ENCODE data around the gene OSTF1. TPM values are rescaled to one million over a fixed set of nuclear protein-coding genes. Genes with fewer than 3 reads are reported as not detected.

OSTF1 gene
- total and polyA plus RNA-seq, 7 donors: 7.1 to 19.2 (median 10.4) TPM

- DNase-seq (peak in 1 of 2 donors; percentile 71), ATAC-seq (peak in 2 of 4 donors; percentile 46 to 67)
- no peaks in the 10 kb centered on the region for H3K36me3 ChIP-seq (ENCODE audit: insufficient read depth in 1 of 2, low read depth in 1 of 2)
- no peaks in the 10 kb centered on the region for H3K9me3 ChIP-seq
- no peak for TF ChIP-seq CTCF (IDR thresholded peaks at IDR 0.05)
- intact Hi-C loops (cut with DNase I): loop anchor here in 1 of 2 donors (2.0 kb wide), 1 partner anchor 20 kb away; the partner anchor contains the start of genes NMRK1 and OSTF1
- H3K27ac ChIP-seq: no peak overlapping the region
- H3K27me3 ChIP-seq (ENCODE audit: insufficient read depth in 3 of 3, low read length in 2 of 3): no peaks in the 10 kb centered on the region
- WGBS, 3 donors: 33 to 57% (median 39%) methylated on average over 4 of the region's 4 CpGs
- no peak overlapping the region for H3K4me3 ChIP-seq
- peaks cover 9% of the 10 kb centered on the region for H3K4me1 ChIP-seq
Observed at GRCh38 chr9:75108571-75108970, 20.3 kb downstream of the OSTF1 start.

GRCh38 chr9:75109210-75109839 is 21.0 kb downstream of the OSTF1 start:
- TF ChIP-seq CTCF (IDR thresholded peaks at IDR 0.05): no peak
- Histone ChIP-seq H3K36me3 (ENCODE audit: insufficient read depth in 1 of 2, low read depth in 1 of 2) (no peaks in the 10 kb centered on the region), H3K9me3 (no peaks in the 10 kb centered on the region), H3K27me3 (ENCODE audit: insufficient read depth in 3 of 3, low read length in 2 of 3) (no peaks in the 10 kb centered on the region), H3K27ac (no peak overlapping the region), H3K4me1 (peaks cover 9% of the 10 kb centered on the region), H3K4me3 (no peak overlapping the region)
- intact Hi-C loops (cut with DNase I): loop anchor here in 1 of 2 donors (2.0 kb wide), 1 partner anchor 21 kb away; the partner anchor contains the start of genes NMRK1 and OSTF1
- 50 to 64% (median 55%) methylated on average over 7 of the region's 7 CpGs for WGBS, 3 donors
- no peak for DNase-seq
- peak in 2 of 4 donors; percentile 34 to 51 for ATAC-seq

GRCh38 chr9:75111019-75111622 is 22.8 kb downstream of the OSTF1 start:
- no peak for TF ChIP-seq CTCF (IDR thresholded peaks at IDR 0.05)
- H3K27me3 ChIP-seq (ENCODE audit: insufficient read depth in 3 of 3, low read length in 2 of 3): no peaks in the 10 kb centered on the region
- DNase-seq (no peak), ATAC-seq (peak in 1 of 4 donors; percentile 32)
- WGBS, 3 donors: 86 to 88% (median 88%) methylated on average over 5 of the region's 5 CpGs
- no peaks in the 10 kb centered on the region for H3K36me3 ChIP-seq (ENCODE audit: insufficient read depth in 1 of 2, low read depth in 1 of 2)
- no peak overlapping the region for H3K27ac ChIP-seq
- H3K9me3 ChIP-seq: no peaks in the 10 kb centered on the region
- peaks cover 9% of the 10 kb centered on the region for H3K4me1 ChIP-seq
- intact Hi-C loops (cut with DNase I): no loop called here
- no peak overlapping the region for H3K4me3 ChIP-seq

- intact Hi-C loops (cut with DNase I): no loop called here
- DNase-seq: no peak
- Histone ChIP-seq H3K4me3 (no peak overlapping the region), H3K27me3 (ENCODE audit: insufficient read depth in 3 of 3, low read length in 2 of 3) (no peaks in the 10 kb centered on the region), H3K4me1 (peaks cover 9% of the 10 kb centered on the region), H3K9me3 (no peaks in the 10 kb centered on the region), H3K36me3 (ENCODE audit: insufficient read depth in 1 of 2, low read depth in 1 of 2) (no peaks in the 10 kb centered on the region), H3K27ac (no peak overlapping the region)
- WGBS, 3 donors: 75% methylated on average over 4 of the region's 4 CpGs
- no peak for TF ChIP-seq CTCF (IDR thresholded peaks at IDR 0.05)
- no peak for ATAC-seq
Observed at GRCh38 chr9:75112789-75113188, 24.5 kb downstream of the OSTF1 start.

All from psoas muscle (tissue), 8 donors.